Endothelial cell of umbilical vein (primary cell): Measurements from ENCODE around the gene MTNR1B. TPM values are rescaled to one million over a fixed set of nuclear protein-coding genes. Genes with fewer than 3 reads are reported as not detected.

Source experiments
- BruUV-seq: library from RNA; stranded (reverse); fragments of 400-500 nt; replicated peaks from 2 replicates; lab custom pipeline; 2021; lab: Mats Ljungman, UMichigan
- CTCF ChIA-PET: fragments of 300-600, 350-600 bp; sonication (Branson Sonifier 250); formaldehyde crosslinking; loops from one replicate; lab custom pipeline; 2021; ENCODE audit warnings: antibody characterized with exemption, inconsistent platforms; lab: Charles Lee
- POLR2A ChIA-PET: fragments of 300-600, 350-600 bp; sonication (Branson Sonifier 250); formaldehyde crosslinking; loops from one replicate; lab custom pipeline; 2021; ENCODE audit warnings: antibody characterized with exemption, inconsistent platforms; lab: Charles Lee
- DNase-seq: peaks from one replicate; pipeline ENCODE4 v3.0.0-alpha.2; 2011; ENCODE audit warnings: low read depth, low spot score
- FAIRE-seq: peaks from 2 replicates; lab custom pipeline; 2011; peaks lifted over from hg19 to GRCh38; lab: Jason Lieb, UNC
- H2AFZ ChIP-seq: 2 replicates; pipeline ENCODE4 v1.6.0; 2012; ENCODE audit warnings: low read depth, low read length, control low read depth, inconsistent platforms
- H3K27ac ChIP-seq: 2 replicates; pipeline ENCODE4 v1.5.1; 2011; ENCODE audit warnings: low read depth, mild to moderate bottlenecking, control low read depth, low read length, moderate library complexity; ENCODE audit not compliant: insufficient read depth
- H3K27me3 ChIP-seq, 2 experiments: 2 replicates each; pipeline versions ENCODE4 v1.6.0 to v1.6.1; 2011; ENCODE audit warnings: low read length in 2 of 2, mixed read lengths in 1 of 2; ENCODE audit not compliant: control insufficient read depth in 2 of 2, insufficient read depth in 2 of 2
- H3K36me3 ChIP-seq, 2 experiments: 2 replicates in 1 of 2; 3 replicates in 1 of 2; pipeline ENCODE4 v1.5.1; 2011; ENCODE audit warnings: low read length in 2 of 2, mild to moderate bottlenecking in 1 of 2, moderate library complexity in 1 of 2; ENCODE audit not compliant: control insufficient read depth in 2 of 2, insufficient read depth in 2 of 2; ENCODE audit errors: extremely low read depth in 1 of 2
- H3K4me1 ChIP-seq: 3 replicates; pipeline ENCODE4 v1.5.1; 2011; ENCODE audit warnings: mild to moderate bottlenecking, low read length; ENCODE audit not compliant: control insufficient read depth, insufficient read depth; ENCODE audit errors: extremely low read depth
- H3K4me2 ChIP-seq: 2 replicates; pipeline ENCODE4 v1.6.1; 2011; ENCODE audit warnings: low read length, control low read depth, mixed read lengths; ENCODE audit not compliant: insufficient read depth
- H3K4me3 ChIP-seq, 3 experiments: fragments of 200-600 bp in 1 of 3; sonication (generic), shearing (Covaris generic) in 1 of 3; replicated peaks in 1 of 3; 2 replicates each; pipeline ENCODE4 v1.5.1; 2011 to 2016; ENCODE audit warnings: control low read depth in 3 of 3, low read length in 3 of 3, mild to moderate bottlenecking in 2 of 3, inconsistent platforms in 1 of 3, low read depth in 1 of 3, moderate library complexity in 1 of 3; ENCODE audit not compliant: insufficient read depth in 1 of 3
- H3K79me2 ChIP-seq: 2 replicates; pipeline ENCODE4 v1.6.0; 2012; ENCODE audit warnings: low read length, inconsistent platforms; ENCODE audit not compliant: control insufficient read depth, insufficient read depth
- H3K9ac ChIP-seq: replicated peaks from 2 replicates; pipeline ENCODE3; 2011; ENCODE audit warnings: low read length, control low read depth; ENCODE audit not compliant: insufficient read depth; ENCODE audit errors: extremely low read depth
- H3K9me1 ChIP-seq: replicated peaks from 3 replicates; pipeline ENCODE4 v1.6.0; 2011; ENCODE audit warnings: mild to moderate bottlenecking, low read length; ENCODE audit not compliant: control insufficient read depth, insufficient read depth; ENCODE audit errors: extremely low read depth
- H3K9me3 ChIP-seq: replicated peaks from 2 replicates; pipeline ENCODE4 v1.5.1; 2012; ENCODE audit warnings: low read length, inconsistent platforms; ENCODE audit not compliant: control insufficient read depth, insufficient read depth
- H4K20me1 ChIP-seq: replicated peaks from 2 replicates; pipeline ENCODE3; 2011; ENCODE audit warnings: mild to moderate bottlenecking, low read length; ENCODE audit not compliant: control insufficient read depth, insufficient read depth; ENCODE audit errors: extremely low read depth
- CTCF ChIP-seq, 2 donors: IDR thresholded peaks; 1 replicate in 1 of 2; 2 replicates in 1 of 2; pipeline ENCODE4 v1.5.1; 2011; ENCODE audit warnings: low read length in 2 of 2, mild to moderate bottlenecking in 2 of 2, moderate library complexity in 2 of 2, control low read depth in 1 of 2, inconsistent platforms in 1 of 2, low read depth in 1 of 2; ENCODE audit not compliant: insufficient read depth in 1 of 2; ENCODE audit errors: extremely low read depth in 1 of 2
- EZH2 ChIP-seq: IDR thresholded peaks from 2 replicates; pipeline ENCODE4 v1.6.1; 2012; ENCODE audit warnings: borderline replicate concordance, low read depth, mild to moderate bottlenecking, moderate library complexity, low read length, inconsistent platforms; ENCODE audit not compliant: severe bottlenecking
- FOS ChIP-seq: IDR thresholded peaks from 2 replicates; pipeline ENCODE4 v1.6.1; 2011; ENCODE audit warnings: mild to moderate bottlenecking, low read length, moderate library complexity, borderline replicate concordance; ENCODE audit not compliant: insufficient read depth
- GATA2 ChIP-seq: IDR thresholded peaks from 2 replicates; pipeline ENCODE4 v1.7.0; 2011; ENCODE audit warnings: low read depth, mild to moderate bottlenecking, moderate library complexity, mixed read lengths, low read length; ENCODE audit not compliant: insufficient read length, insufficient read depth
- MAX ChIP-seq: IDR thresholded peaks from 2 replicates; pipeline ENCODE4 v1.6.1; 2011; ENCODE audit not compliant: insufficient read depth, insufficient read length
- POLR2A ChIP-seq: IDR thresholded peaks from 2 replicates; pipeline ENCODE4 v1.6.1; 2012; ENCODE audit warnings: low read depth, mild to moderate bottlenecking, control low read depth, low read length
- dilution Hi-C: fragments of 300-500 bp; cut with MboI; formaldehyde crosslinking; loops from one replicate; pipeline ENCODE4 v1.15.0; 2019; ENCODE audit warnings: low sequenced_read_pairs; ENCODE audit not compliant: extremely low pct_ligation_motif_present
- intact Hi-C: fragments of 100-400 bp; cut with micrococcal nuclease; formaldehyde crosslinking; loops from one replicate; pipeline ENCODE4 v1.10.0; 2022
- polyA plus RNA-seq, 4 experiments: library from polyadenylated mRNA; depleted of rRNA in 3 of 4; stranded (reverse) in 3 of 4; unstranded in 1 of 4; fragments of >200 nt; gene quantifications; 2 replicates each; pipeline versions ENCODE4 v1.2.1 to v1.2.3, GENCODE V29; 2011 to 2012; ENCODE audit warnings: missing spikeins in 1 of 4
- total RNA-seq: library from RNA; stranded (reverse); gene quantifications from 2 replicates; pipeline ENCODE4 v1.2.3, GENCODE V29; 2021

The MTNR1B gene
- total and polyA plus RNA-seq, 2 donors (not counting 3 experiments of a cell fraction or from before 2014, with no cell fraction given) = not detected

- dilution Hi-C loops (no loop called here), intact Hi-C loops (no loop called here)
- FAIRE-seq = no peak
- H3K4me2 ChIP-seq = no peak overlapping the region
- ChIA-PET POLR2A (no interaction called here), CTCF (no interaction called here)
- no peaks in the 10 kb centered on the region for H3K27me3 ChIP-seq
- no peak for DNase-seq
- no peaks in the 10 kb centered on the region for H3K9me1 ChIP-seq
- no peaks in the 10 kb centered on the region for H3K9me3 ChIP-seq
- no peaks in the 10 kb centered on the region for H3K4me1 ChIP-seq
- H2AFZ ChIP-seq = no peak overlapping the region
- no TSS peak for BruUV-seq
- H3K4me3 ChIP-seq = no peak overlapping the region
- no peaks in the 10 kb centered on the region for H3K36me3 ChIP-seq
- TF ChIP-seq POLR2A = no peak
- no peak for TF ChIP-seq GATA2
- no peak for TF ChIP-seq FOS
- TF ChIP-seq CTCF (IDR thresholded peaks at IDR 0.05; ENCODE audit: extremely low read depth in 1 of 2, insufficient read depth in 1 of 2, low read depth in 1 of 2, low read length in 2 of 2) = no peak
- no peak for TF ChIP-seq MAX
- no peak for TF ChIP-seq EZH2
- H4K20me1 ChIP-seq = no peaks in the 10 kb centered on the region
- no peaks in the 10 kb centered on the region for H3K79me2 ChIP-seq
- H3K27ac ChIP-seq = no peak overlapping the region
- no peak overlapping the region for H3K9ac ChIP-seq
Measured at GRCh38 chr11:93024369-93024768, 54.9 kb downstream of the MTNR1B start.
